Measurements from ENCODE around the gene EPS8. TPM values are rescaled to one million over a fixed set of nuclear protein-coding genes. Genes with fewer than 3 reads are reported as not detected.

The EPS8 gene
- total RNA-seq, 1 experiment from 2014 or later = 27.1 TPM

DNA sequence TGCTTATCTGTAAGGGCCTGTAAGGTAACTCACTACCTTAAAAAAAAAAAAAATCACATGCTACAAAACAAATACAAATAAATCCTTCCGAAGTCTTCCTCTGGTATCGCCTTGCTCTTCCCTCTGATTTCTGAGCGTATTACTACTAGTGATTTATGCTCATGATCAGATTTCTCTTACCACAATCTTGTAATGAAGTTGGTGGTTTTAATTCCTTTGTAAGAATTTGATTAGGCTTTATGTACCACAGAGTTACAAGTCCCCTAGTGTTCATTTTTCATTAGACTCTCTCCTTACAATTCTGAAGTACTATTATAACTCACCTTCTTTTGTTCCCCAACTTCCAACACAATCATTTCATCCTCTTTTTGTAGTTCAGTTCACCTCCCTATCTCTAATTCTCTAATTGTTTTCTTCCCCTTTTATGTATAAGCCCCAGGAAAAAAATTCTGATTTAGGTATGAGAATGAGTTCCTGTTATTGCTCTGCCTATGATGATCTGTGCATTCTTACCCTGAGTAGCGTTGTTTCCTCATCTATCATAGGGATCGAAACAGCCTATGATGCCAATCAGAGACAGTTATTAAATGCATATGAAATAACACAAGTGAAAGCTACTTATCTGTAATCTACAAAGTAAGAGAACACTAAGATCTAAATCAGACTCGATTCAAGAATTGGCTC, 81.5 kb downstream of the EPS8 start:
- H3K4me1 ChIP-seq = no peaks in the 10 kb centered on the region
- H3K27ac ChIP-seq = no peak overlapping the region
- no peaks in the 10 kb centered on the region for H3K27me3 ChIP-seq
- DNase-seq = no peak
- H3K36me3 ChIP-seq = no peaks in the 10 kb centered on the region
- no peak overlapping the region for H3K4me3 ChIP-seq
- H3K9me3 ChIP-seq (replicated peaks) = no peaks in the 10 kb centered on the region

DNA sequence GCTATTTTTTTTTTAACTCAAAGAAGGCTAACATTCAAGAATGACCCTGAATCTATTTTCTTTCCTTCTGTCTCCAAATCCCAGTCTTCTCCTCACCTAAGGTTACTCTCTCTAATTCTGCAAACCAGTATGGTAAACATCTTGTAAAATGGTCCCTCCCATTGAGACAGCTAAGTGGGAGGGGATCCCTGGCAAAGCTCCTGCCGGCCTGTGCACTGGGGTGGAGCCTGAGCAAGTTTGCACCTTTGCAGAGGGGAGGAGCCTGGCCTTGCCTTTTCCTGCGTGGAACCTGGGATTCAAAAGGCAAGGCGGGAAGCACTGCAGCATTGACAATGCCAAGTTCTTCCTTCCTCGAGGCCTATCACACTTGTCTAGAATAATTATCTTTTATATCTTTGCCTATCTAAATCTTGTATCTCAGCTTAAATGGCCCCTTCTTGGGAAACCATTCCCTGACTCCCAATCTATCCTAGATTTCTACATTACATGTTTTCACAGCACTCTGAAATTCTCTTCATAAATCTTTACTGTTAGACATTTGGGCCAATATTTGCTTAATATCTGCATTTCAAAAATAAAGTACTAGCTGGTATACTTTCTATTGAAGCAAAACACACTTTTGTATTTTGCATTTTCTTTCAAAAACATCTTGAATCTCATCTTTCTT, 83.0 kb downstream of the EPS8 start:
- Histone ChIP-seq H3K27ac (no peak overlapping the region), H3K27me3 (no peaks in the 10 kb centered on the region), H3K4me1 (peaks cover 4% of the 10 kb centered on the region; the same call in 1 of the 2 replicates), H3K36me3 (no peaks in the 10 kb centered on the region), H3K4me3 (no peak overlapping the region), H3K9me3 (replicated peaks) (no peaks in the 10 kb centered on the region)
- DNase-seq = no peak

DNA sequence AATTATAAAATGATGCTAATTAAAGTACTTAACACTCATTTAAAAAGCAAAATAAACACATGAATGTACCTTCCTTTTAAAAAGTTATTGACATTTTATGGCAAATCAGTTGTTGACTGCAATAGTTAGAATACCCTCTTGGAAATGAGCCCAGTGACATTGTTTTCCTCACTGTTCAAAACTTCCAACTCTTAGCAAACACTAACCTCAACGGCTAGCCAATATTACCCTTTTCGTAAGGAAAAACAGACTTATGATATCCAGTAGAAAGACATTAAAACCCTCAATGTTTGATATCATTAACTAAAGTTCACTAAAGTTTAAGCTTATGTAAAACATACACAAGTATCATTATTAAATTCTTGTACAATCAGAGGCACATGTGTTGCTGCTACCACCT, 83.6 kb downstream of the EPS8 start:
- no peak overlapping the region for H3K4me3 ChIP-seq
- no peaks in the 10 kb centered on the region for H3K9me3 ChIP-seq (replicated peaks)
- DNase-seq = no peak
- H3K27ac ChIP-seq = no peak overlapping the region
- H3K27me3 ChIP-seq = no peaks in the 10 kb centered on the region
- no peaks in the 10 kb centered on the region for H3K36me3 ChIP-seq
- H3K4me1 ChIP-seq = peaks cover 9% of the 10 kb centered on the region

DNA sequence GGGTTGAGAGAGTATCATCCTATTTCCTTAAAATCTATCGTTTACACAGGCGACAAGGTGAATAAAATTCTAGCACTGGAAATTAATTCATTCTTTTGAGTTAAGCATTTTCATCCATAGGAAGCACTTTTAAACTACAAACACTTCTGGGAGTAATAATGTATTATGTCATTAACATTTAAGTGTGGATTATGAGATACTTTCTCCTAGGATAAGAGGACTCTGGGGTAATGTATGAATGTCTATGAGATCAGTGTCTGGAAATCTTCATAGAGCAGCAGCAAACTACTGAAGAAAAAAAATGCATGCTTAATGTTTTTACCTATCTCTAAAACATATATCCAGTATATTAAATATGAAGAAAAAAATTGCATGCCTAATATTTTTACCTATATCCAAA, 86.9 kb downstream of the EPS8 start:
- Histone ChIP-seq H3K4me1 (peaks cover 18% of the 10 kb centered on the region), H3K27me3 (no peaks in the 10 kb centered on the region), H3K36me3 (no peaks in the 10 kb centered on the region), H3K27ac (no peak overlapping the region), H3K4me3 (no peak overlapping the region), H3K9me3 (replicated peaks) (no peaks in the 10 kb centered on the region)
- DNase-seq = no peak

DNA sequence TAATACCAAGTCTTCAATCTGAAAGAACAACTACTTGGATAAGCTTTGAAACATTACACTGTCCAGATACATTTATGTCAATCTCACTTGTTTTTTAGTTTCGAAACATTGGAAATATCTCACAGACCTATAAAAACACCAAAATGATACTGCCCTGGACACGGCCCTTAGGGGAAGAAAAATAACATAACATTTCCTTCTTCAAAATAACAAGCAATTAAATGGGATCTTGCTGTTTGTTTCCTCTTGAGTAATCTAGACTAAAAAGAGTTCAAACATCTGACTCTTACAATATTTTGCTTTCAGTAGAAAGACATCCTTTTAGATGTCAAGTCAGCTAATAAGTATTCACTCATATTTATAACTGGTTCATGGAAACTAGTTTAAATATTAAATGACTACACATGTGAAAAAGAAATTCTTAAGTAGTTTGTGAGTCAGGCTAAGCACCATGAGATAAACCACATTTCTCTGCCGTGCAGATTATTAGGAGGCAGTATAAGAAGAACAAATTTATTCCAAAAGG, 87.5 kb downstream of the EPS8 start:
- no peak overlapping the region for H3K27ac ChIP-seq
- peaks cover 18% of the 10 kb centered on the region for H3K4me1 ChIP-seq
- no peak for DNase-seq
- H3K4me3 ChIP-seq = no peak overlapping the region
- no peaks in the 10 kb centered on the region for H3K27me3 ChIP-seq
- no peaks in the 10 kb centered on the region for H3K36me3 ChIP-seq
- no peaks in the 10 kb centered on the region for H3K9me3 ChIP-seq (replicated peaks)

DNA sequence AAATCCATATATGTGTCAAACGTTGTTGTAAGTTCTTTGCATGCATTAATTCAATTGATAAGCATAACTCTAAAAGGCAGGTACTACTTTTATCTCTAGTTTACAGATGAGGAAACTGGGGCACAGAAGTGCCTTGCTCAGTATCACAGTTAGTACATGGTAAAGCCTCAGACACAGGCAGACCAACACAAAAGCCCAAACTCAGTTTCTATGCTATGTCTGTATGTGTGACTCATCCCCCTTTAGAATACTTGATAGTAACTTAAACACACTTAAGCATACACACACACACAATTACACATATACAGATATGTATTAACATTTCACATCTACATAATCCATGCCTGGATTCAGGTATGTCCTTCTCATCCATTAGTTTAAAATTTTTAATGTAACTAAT, 88.0 kb downstream of the EPS8 start:
- Histone ChIP-seq H3K27me3 (no peaks in the 10 kb centered on the region), H3K36me3 (no peaks in the 10 kb centered on the region), H3K9me3 (replicated peaks) (no peaks in the 10 kb centered on the region), H3K4me3 (no peak overlapping the region), H3K27ac (no peak overlapping the region), H3K4me1 (peaks cover 18% of the 10 kb centered on the region)
- no peak for DNase-seq

DNA sequence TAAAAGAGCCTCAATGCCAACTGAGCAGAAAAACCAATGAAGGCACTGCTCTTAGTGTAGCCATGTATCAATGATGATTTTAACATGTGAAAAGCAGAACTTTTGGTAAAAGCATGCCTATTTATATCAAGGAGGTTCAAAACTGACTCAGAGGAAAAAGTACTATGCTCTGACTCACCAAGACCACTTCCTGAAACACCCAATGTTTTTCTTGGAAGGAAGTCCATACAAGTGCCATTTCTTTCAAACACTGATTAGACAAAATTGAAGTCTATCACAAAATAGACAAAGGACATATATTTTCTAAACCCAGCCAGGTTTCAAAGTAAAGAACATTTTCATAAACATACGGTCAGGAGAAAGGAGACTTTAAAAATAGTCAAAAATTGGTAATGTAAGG, 88.6 kb downstream of the EPS8 start:
- peak overlapping the region; percentile 22; the same call in 1 of the 2 replicates for H3K27ac ChIP-seq
- peak in 1 of 2 experiments; percentile 33 for DNase-seq
- no peak overlapping the region for H3K4me3 ChIP-seq

DNA sequence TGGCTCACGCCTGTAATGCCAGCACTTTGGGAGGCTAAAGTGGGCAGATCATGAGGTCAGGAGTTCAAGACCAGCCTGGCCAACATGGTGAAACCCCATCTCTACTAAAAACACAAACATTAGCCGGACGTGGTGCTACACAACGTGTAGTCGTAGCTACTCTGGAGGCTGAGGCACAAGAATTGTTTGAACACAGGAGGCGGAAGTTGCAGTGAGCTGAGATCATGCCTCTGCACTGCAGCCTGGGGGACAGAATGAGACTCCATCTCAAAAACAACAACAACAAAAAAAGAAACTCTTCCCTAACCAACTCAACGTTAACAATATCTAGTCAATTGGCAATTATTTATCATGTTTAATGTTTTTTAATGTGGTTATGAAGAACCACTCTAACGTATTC, 89.3 kb downstream of the EPS8 start:
- Histone ChIP-seq H3K9me3 (replicated peaks) (no peaks in the 10 kb centered on the region), H3K36me3 (no peaks in the 10 kb centered on the region), H3K4me3 (no peak overlapping the region), H3K4me1 (peaks cover 18% of the 10 kb centered on the region), H3K27me3 (no peaks in the 10 kb centered on the region), H3K27ac (peak overlapping the region; percentile 22; the same call in 1 of the 2 replicates)
- DNase-seq = no peak

More for the DNA sequence above, 88.6 kb downstream of the EPS8 start:
- H3K27me3 ChIP-seq = no peaks in the 10 kb centered on the region
- peaks cover 18% of the 10 kb centered on the region for H3K4me1 ChIP-seq
- no peaks in the 10 kb centered on the region for H3K9me3 ChIP-seq (replicated peaks)
- H3K36me3 ChIP-seq = no peaks in the 10 kb centered on the region

DNA sequence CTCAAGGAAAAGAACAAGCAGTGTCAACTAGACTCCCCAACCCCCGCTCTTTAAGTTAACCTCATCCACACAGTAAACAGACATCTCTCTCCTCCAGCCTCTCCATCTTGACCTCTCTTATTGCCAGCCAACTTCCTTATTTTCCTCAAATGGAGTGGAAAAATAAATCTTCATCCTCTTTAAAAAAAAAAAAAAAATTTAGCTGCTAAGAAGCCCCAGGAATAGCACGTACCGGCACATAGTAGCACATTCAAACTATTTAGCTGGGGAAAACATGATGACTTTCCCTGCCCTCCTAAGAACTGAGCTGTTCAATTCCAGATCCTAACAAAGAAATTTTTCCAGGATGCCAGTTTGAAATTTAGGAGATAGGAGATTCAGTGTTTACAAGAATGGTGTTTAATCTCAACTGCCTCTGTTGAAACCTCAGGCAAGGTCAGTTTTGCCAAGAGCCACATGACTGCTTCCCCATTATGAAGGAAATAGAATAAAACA, 90.8 kb downstream of the EPS8 start:
- no peaks in the 10 kb centered on the region for H3K27me3 ChIP-seq
- H3K4me3 ChIP-seq = no peak overlapping the region
- no peak for DNase-seq
- no peaks in the 10 kb centered on the region for H3K36me3 ChIP-seq
- peaks cover 18% of the 10 kb centered on the region for H3K4me1 ChIP-seq
- no peak overlapping the region for H3K27ac ChIP-seq
- H3K9me3 ChIP-seq (replicated peaks) = no peaks in the 10 kb centered on the region

DNA sequence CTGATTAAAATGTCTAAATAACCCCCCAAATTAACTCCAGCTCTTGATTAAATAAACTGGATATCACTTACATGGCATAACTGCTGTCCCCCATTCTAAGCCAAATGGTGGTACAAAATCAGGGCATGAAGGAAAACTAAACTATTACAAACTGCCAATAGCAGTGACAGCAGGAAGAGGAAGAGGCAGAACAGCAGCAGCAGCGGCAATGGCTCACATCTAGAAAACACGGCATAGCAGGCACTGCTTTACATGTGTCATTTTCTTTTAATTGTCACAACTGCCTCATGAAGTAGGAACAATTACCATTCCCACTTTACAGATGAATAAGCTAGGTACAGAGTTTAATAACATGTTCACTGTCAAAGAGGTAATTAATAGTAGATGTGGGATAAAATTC, 92.0 kb downstream of the EPS8 start:
- no peaks in the 10 kb centered on the region for H3K36me3 ChIP-seq
- no peaks in the 10 kb centered on the region for H3K9me3 ChIP-seq (replicated peaks)
- H3K27me3 ChIP-seq = no peaks in the 10 kb centered on the region
- peaks cover 18% of the 10 kb centered on the region for H3K4me1 ChIP-seq
- H3K4me3 ChIP-seq = no peak overlapping the region
- DNase-seq = no peak
- no peak overlapping the region for H3K27ac ChIP-seq

DNA sequence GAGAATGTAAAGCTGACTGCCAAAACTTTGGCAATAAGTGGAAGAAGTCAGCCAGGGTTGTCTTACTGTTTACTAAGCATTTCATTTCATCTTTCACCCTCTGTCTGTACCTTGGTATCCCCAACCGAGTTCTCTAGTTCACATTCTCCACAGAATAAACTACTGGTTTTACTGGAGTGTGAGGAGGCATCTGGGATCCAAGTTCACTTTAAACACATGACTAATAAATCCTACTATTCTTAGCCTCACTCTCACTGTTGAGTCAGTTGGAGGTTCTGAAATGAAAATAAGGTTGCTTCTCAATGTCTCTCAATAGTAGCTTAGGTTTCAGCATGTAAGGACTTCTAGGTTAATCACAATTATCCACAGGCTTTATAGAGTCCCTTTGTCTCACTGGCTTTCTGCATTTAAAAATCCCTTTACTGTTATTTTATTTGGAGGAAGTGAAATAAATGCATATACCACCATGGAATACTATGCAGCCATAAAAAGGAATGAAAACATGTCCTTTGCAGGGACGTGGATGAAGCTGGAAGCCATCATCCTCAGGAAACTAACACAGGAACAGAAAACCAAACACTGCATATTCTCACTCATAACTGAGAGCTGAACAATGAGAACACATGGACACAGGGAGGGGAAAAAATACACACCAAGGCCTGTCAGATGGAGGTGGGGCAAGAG, 95.8 kb downstream of the EPS8 start:
- Histone ChIP-seq H3K36me3 (no peaks in the 10 kb centered on the region), H3K4me3 (no peak overlapping the region), H3K4me1 (peaks cover 7% of the 10 kb centered on the region), H3K9me3 (replicated peaks) (no peaks in the 10 kb centered on the region), H3K27me3 (no peaks in the 10 kb centered on the region), H3K27ac (no peak overlapping the region)
- DNase-seq = no peak

DNA sequence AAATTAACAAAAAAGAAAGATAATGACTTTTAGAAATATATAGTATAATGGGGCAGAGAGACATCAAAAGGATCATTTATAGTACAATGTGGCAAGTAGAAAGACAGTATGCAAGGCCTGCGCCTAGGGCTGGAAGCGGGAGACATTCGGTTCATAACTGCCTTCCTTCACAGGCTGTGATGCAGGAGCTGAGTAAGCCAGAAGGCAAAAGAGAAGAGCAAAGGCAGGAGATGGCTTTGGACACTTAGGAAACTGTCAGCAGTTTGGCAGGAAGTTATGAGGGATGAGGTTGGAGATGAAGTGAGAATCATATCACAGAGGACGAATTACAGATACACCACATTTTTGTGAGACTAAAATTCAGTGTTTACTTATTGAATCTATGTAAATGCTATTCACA, 97.8 kb downstream of the EPS8 start:
- Histone ChIP-seq H3K9me3 (replicated peaks) (no peaks in the 10 kb centered on the region), H3K36me3 (no peaks in the 10 kb centered on the region), H3K27me3 (no peaks in the 10 kb centered on the region), H3K27ac (no peak overlapping the region), H3K4me1 (peaks cover 15% of the 10 kb centered on the region), H3K4me3 (no peak overlapping the region)
- DNase-seq = no peak

DNA sequence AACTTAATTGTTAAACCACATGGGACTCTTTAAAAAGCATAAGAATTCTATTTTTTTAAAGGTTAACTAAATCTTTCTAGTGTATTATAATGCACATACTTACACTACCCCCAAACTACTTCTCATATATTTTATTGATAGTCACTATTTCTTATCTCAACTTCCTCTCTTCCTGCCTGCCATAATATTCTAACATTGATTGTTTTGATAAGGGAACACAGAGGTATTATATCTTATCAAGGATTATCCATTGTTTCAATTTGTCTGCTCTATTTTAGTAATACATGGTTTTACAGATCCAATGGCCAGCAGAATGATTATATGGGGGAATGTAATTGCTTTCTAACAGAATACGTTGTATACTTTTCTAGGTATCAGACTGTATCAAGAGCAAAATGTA, 98.9 kb downstream of the EPS8 start:
- H3K27ac ChIP-seq = no peak overlapping the region
- H3K9me3 ChIP-seq (replicated peaks) = no peaks in the 10 kb centered on the region
- no peaks in the 10 kb centered on the region for H3K36me3 ChIP-seq
- H3K27me3 ChIP-seq = no peaks in the 10 kb centered on the region
- peaks cover 16% of the 10 kb centered on the region for H3K4me1 ChIP-seq
- H3K4me3 ChIP-seq = no peak overlapping the region
- DNase-seq = no peak

DNA sequence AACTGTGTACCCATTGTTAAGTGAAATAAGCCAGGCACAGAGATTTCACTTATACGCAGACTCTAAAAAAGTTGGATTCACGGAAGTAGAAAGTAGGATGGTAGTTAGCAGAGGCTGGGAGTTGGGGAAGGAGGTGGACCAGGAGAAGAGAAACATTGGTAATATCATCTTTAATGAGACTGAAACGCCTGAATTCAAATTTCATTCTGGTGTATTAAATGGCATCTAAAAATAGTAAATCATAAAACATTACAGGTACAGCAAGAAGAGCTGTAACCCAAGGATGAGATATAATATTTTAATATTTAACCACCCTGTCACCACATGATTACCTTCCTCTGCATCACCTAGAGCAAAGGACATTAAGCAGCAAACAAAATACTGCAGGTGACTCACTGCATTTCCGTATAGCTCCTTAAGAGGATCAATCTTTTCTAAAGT, 99.4 kb downstream of the EPS8 start:
- no peak for DNase-seq
- H3K4me3 ChIP-seq = no peak overlapping the region; the same call in 1 of the 2 replicates

More for the DNA sequence above, 99.4 kb downstream of the EPS8 start:
- H3K4me1 ChIP-seq = peaks cover 22% of the 10 kb centered on the region
- no peaks in the 10 kb centered on the region for H3K9me3 ChIP-seq (replicated peaks)
- H3K36me3 ChIP-seq = no peaks in the 10 kb centered on the region
- H3K27ac ChIP-seq = no peak overlapping the region
- no peaks in the 10 kb centered on the region for H3K27me3 ChIP-seq

All from SJCRH30 (cell line).